Adrenal gland (tissue), 5 donors: ENCODE data around the gene IGSF11.

Experiments
- POLR2A ChIP-seq, 2 donors: fragments of 450-650 bp; IDR thresholded peaks; one replicate each; pipeline ENCODE4 v1.6.1; 2017; ENCODE audit warnings: antibody characterized with exemption in 2 of 2, mild to moderate bottlenecking in 2 of 2, moderate library complexity in 1 of 2
- TF ChIP-seq, protein P1 (sequence below), 6 experiments: fragments of 450-650 bp in 4 of 6; fragments of 200-600 bp in 2 of 6; sonication (generic) in 1 of 6; IDR thresholded peaks; 1 replicate in 5 of 6; 2 replicates in 1 of 6; pipeline versions ENCODE4 v1.5.1 to v1.8.0; 2016 to 2021; ENCODE audit warnings: antibody characterized with exemption in 6 of 6, mild to moderate bottlenecking in 2 of 6, moderate library complexity in 1 of 6
- donor health status: DM: no; HTN: no; CAD: no.

DNA sequence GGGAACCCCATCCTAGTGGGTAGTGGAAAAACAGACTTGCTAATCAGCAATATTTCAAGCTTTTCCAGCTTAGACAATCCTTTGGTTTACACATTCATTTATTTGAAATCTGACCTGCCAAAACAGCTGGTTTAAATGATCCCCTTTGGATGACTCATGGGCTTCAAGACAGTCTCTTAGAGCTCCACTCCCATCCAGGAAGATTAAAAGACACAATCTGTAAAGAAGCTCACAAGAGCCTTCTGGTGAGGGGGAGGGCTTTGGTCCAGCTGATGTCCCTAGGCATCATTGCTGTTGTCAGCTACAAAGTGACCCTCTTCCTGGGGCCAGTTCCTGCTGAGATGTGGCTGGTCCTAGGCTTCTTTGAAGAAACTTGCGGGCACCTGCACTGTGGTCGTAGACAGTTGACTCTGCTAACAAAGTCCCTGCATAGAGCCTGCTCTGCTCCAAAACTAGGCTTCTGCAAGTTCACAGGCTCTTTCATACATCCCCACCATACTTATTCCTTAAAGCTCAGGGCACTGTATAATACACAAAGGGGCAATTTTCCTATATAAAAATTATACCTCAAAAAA, 73.7 kb downstream of the IGSF11 start:
- no peak for TF ChIP-seq POLR2A (IDR thresholded peaks at IDR 0.05)
- TF ChIP-seq, protein P1, sequence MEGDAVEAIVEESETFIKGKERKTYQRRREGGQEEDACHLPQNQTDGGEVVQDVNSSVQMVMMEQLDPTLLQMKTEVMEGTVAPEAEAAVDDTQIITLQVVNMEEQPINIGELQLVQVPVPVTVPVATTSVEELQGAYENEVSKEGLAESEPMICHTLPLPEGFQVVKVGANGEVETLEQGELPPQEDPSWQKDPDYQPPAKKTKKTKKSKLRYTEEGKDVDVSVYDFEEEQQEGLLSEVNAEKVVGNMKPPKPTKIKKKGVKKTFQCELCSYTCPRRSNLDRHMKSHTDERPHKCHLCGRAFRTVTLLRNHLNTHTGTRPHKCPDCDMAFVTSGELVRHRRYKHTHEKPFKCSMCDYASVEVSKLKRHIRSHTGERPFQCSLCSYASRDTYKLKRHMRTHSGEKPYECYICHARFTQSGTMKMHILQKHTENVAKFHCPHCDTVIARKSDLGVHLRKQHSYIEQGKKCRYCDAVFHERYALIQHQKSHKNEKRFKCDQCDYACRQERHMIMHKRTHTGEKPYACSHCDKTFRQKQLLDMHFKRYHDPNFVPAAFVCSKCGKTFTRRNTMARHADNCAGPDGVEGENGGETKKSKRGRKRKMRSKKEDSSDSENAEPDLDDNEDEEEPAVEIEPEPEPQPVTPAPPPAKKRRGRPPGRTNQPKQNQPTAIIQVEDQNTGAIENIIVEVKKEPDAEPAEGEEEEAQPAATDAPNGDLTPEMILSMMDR (IDR thresholded peaks at IDR 0.05), result no peak
